Measurements from ENCODE around the gene CCDC159. TPM values are rescaled to one million over a fixed set of nuclear protein-coding genes. Genes with fewer than 3 reads are reported as not detected.
"Not testable (repeated sequence)": the region's sequence is repeated elsewhere in the genome, so short reads cannot be mapped to it uniquely, and the experiment has no call there.

CCDC159 gene
- total and polyA plus RNA-seq, 5 donors from 2014 or later: 18.7 to 66.5 (median 22.3) TPM

GRCh38 chr19:11379269-11379845, 33.0 kb downstream of the CCDC159 start:
- peak overlapping the region in 2 of 3 donors; percentile 36 to 99 for H3K27ac Mint-ChIP-seq
- H3K4me1 Mint-ChIP-seq: peaks cover 5 to 50% (median 26%) of the 10 kb centered on the region in 4 donors
- H3K36me3 ChIP-seq (ENCODE audit: control insufficient read depth, insufficient read depth, low read length); H3K36me3 Mint-ChIP-seq; ATAC-seq (ENCODE audit: low read depth in 2 of 2); H3K9me3 ChIP-seq (ENCODE audit: control insufficient read depth in 2 of 2, low read length in 2 of 2); H3K9me3 Mint-ChIP-seq; H3K27me3 ChIP-seq (ENCODE audit: control insufficient read depth, insufficient read depth, low read length); H3K4me3 ChIP-seq (ENCODE audit: low read depth, low read length); DNase-seq; H3K27ac ChIP-seq (ENCODE audit: insufficient read depth, low read length, poor library complexity, severe bottlenecking): not testable (repeated sequence)
- peaks cover 68% of the 10 kb centered on the region for H3K4me1 ChIP-seq (ENCODE audit: control insufficient read depth, insufficient read depth, low read length, poor library complexity, severe bottlenecking)
- H3K27me3 Mint-ChIP-seq: peaks cover 12% of the 10 kb centered on the region
- peak overlapping the region in 2 of 4 donors; percentile 15 to 84 for H3K4me3 Mint-ChIP-seq

- H3K27ac ChIP-seq (ENCODE audit: insufficient read depth, low read length, poor library complexity, severe bottlenecking): peak overlapping the region; percentile 95
- H3K36me3 ChIP-seq (ENCODE audit: control insufficient read depth, insufficient read depth, low read length): peaks cover 5% of the 10 kb centered on the region
- peaks cover 18% of the 10 kb centered on the region for H3K27me3 Mint-ChIP-seq
- H3K27me3 ChIP-seq (ENCODE audit: control insufficient read depth, insufficient read depth, low read length): no peaks in the 10 kb centered on the region
- no peak for ATAC-seq (ENCODE audit: low read depth in 2 of 2)
- peaks cover 5 to 54% (median 27%) of the 10 kb centered on the region in 4 donors for H3K4me1 Mint-ChIP-seq
- peak overlapping the region; percentile 84 to 98 (median 94) for H3K4me3 Mint-ChIP-seq
- peak overlapping the region; percentile 88 for H3K4me3 ChIP-seq (ENCODE audit: low read depth, low read length)
- no peak for DNase-seq
- H3K27ac Mint-ChIP-seq: peak overlapping the region; percentile 99 to 100 (median 99)
- peaks cover 68% of the 10 kb centered on the region for H3K4me1 ChIP-seq (ENCODE audit: control insufficient read depth, insufficient read depth, low read length, poor library complexity, severe bottlenecking)
- H3K36me3 Mint-ChIP-seq: peaks cover 6% of the 10 kb centered on the region
- H3K9me3 Mint-ChIP-seq: no peaks in the 10 kb centered on the region
- H3K9me3 ChIP-seq (ENCODE audit: control insufficient read depth in 2 of 2, low read length in 2 of 2): no peaks in the 10 kb centered on the region
Observed at GRCh38 chr19:11379857-11380350, 33.6 kb downstream of the CCDC159 start.

DNA sequence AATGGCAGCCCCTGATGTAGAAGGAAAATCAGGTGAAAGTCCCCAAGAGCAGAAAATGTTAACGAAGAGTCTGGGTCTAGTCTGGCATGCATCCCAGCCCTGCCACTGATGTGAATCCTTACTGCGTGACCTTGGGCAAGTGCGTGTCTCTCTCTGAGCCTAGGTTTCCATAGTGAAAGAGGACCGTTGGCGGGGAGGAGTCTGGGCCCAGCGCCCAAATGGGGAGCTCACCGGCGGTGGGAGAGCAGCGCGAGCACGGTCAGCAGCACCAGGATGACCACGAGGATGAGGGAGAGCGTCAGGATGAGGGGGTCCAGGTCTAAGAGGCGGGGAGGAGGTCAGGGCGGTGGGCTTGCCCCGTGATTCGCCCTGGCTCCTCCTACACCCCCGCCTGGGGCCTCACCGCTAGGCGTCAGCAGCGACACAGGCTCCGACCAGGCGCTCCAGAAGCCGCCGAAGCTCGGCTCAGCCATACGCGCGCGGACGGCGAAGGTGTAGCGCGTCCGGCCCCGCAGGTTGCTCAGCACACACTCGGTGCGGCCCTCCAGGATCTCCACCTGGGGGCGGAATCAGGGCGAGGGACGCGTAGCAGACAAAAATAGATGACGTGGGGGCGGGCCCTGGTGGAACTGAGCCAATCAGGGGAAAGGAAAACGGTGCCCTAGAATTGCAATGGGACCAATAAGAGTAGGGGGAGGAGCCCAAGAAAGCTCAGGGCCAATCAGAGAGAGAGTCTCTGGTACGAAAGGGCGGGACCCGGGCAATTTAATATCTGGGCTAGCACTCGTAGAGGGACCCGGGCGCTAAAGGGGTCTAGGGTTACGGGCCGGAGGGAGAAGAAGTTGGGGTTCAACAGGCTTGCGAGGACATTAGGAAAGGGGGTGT, 34.6 kb downstream of the CCDC159 start:
- H3K4me3 Mint-ChIP-seq: peak overlapping the region; percentile 84 to 98 (median 94)
- peaks cover 6% of the 10 kb centered on the region for H3K36me3 Mint-ChIP-seq
- Histone ChIP-seq H3K4me1 (ENCODE audit: control insufficient read depth, insufficient read depth, low read length, poor library complexity, severe bottlenecking) (peaks cover 59% of the 10 kb centered on the region), H3K27me3 (ENCODE audit: control insufficient read depth, insufficient read depth, low read length) (no peaks in the 10 kb centered on the region), H3K4me3 (ENCODE audit: low read depth, low read length) (peak overlapping the region; percentile 88), H3K9me3 (ENCODE audit: control insufficient read depth in 2 of 2, low read length in 2 of 2) (no peaks in the 10 kb centered on the region), H3K27ac (ENCODE audit: insufficient read depth, low read length, poor library complexity, severe bottlenecking) (peak overlapping the region; percentile 95), H3K36me3 (ENCODE audit: control insufficient read depth, insufficient read depth, low read length) (peaks cover 5% of the 10 kb centered on the region)
- peak overlapping the region; percentile 99 to 100 (median 99) for H3K27ac Mint-ChIP-seq
- H3K4me1 Mint-ChIP-seq: peaks cover 5 to 54% (median 26%) of the 10 kb centered on the region in 4 donors
- H3K27me3 Mint-ChIP-seq: peaks cover 19% of the 10 kb centered on the region
- no peaks in the 10 kb centered on the region for H3K9me3 Mint-ChIP-seq
- DNase-seq: peak; percentile 95 to 99 (median 99)
- peak; percentile 87 to 90 for ATAC-seq (ENCODE audit: low read depth in 2 of 2)

DNA sequence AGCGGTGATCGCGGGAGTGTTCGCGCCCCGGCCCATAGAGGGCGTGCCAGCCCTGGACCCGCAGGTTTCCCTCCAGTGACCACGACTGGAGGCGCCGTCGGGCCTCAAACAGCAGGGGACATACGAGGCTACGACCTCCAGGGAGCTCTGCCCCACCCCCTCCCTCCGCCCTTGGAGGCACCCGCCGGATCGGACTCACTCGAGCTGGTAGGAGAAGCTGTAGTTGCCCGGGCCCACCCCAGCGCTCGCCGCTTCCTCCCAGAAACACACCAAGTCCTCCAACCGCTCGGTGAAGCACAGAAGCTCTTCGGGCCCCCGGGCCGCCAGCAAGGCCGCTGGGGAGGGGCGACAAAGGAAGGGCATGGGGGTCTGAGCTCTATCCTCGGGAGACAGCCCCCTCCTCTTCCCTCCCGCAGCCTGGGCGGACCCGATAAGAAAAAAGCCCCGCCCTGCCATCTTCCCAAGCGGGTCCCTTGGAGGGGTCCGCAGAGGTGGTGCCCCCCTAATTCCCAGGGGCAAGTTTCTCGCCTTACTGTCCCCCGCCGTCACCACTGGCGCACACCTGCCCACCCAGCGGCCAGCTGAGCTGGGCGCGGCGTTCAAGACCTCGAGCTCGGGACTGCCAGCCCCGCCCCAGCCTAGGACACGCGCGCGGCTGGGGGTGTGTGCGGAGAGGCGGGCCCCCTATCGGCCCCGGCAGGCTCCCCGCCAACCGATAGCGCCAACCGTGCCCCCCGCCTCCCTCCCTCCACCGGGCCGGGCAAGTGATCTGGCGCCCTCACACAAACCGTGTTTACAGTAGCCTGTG, 36.8 kb downstream of the CCDC159 start:
- Mint-ChIP-seq H3K27me3 (peaks cover 19% of the 10 kb centered on the region), H3K9me3 (no peaks in the 10 kb centered on the region), H3K27ac (peak overlapping the region in 1 of 3 donors; percentile 99), H3K36me3 (no peaks in the 10 kb centered on the region), H3K4me1 (peaks cover 5 to 49% (median 23%) of the 10 kb centered on the region in 4 donors), H3K4me3 (peak overlapping the region; percentile 68 to 75 (median 71))
- Histone ChIP-seq H3K27me3 (ENCODE audit: control insufficient read depth, insufficient read depth, low read length) (no peaks in the 10 kb centered on the region), H3K4me3 (ENCODE audit: low read depth, low read length) (no peak overlapping the region), H3K9me3 (ENCODE audit: control insufficient read depth in 2 of 2, low read length in 2 of 2) (no peaks in the 10 kb centered on the region), H3K4me1 (ENCODE audit: control insufficient read depth, insufficient read depth, low read length, poor library complexity, severe bottlenecking) (peaks cover 43% of the 10 kb centered on the region), H3K27ac (ENCODE audit: insufficient read depth, low read length, poor library complexity, severe bottlenecking) (no peak overlapping the region), H3K36me3 (ENCODE audit: control insufficient read depth, insufficient read depth, low read length) (peaks cover under 1% of the 10 kb centered on the region)
- DNase-seq (peak; percentile 23 to 52 (median 31)), ATAC-seq (ENCODE audit: low read depth in 2 of 2) (no peak)

- peak overlapping the region in 1 of 4 donors; percentile 57 for H3K4me3 Mint-ChIP-seq
Observed at GRCh38 chr19:11383706-11384048, 37.4 kb downstream of the CCDC159 start.

GRCh38 chr19:11384778-11385129, 38.4 kb downstream of the CCDC159 start:
- peaks cover 38% of the 10 kb centered on the region for H3K4me1 ChIP-seq (ENCODE audit: control insufficient read depth, insufficient read depth, low read length, poor library complexity, severe bottlenecking)

More at GRCh38 chr19:11383706-11384048, 37.4 kb downstream of the CCDC159 start:
- H3K36me3 ChIP-seq (ENCODE audit: control insufficient read depth, insufficient read depth, low read length): no peaks in the 10 kb centered on the region
- DNase-seq (no peak), ATAC-seq (ENCODE audit: low read depth in 2 of 2) (no peak)
- no peak overlapping the region for H3K4me3 ChIP-seq (ENCODE audit: low read depth, low read length)
- Mint-ChIP-seq H3K9me3 (no peaks in the 10 kb centered on the region), H3K27me3 (peaks cover 19% of the 10 kb centered on the region), H3K36me3 (no peaks in the 10 kb centered on the region), H3K4me1 (peaks cover 5 to 47% (median 22%) of the 10 kb centered on the region in 4 donors), H3K27ac (no peak overlapping the region)
- H3K27ac ChIP-seq (ENCODE audit: insufficient read depth, low read length, poor library complexity, severe bottlenecking): no peak overlapping the region
- H3K27me3 ChIP-seq (ENCODE audit: control insufficient read depth, insufficient read depth, low read length): no peaks in the 10 kb centered on the region
- H3K4me1 ChIP-seq (ENCODE audit: control insufficient read depth, insufficient read depth, low read length, poor library complexity, severe bottlenecking): peaks cover 38% of the 10 kb centered on the region
- no peaks in the 10 kb centered on the region for H3K9me3 ChIP-seq (ENCODE audit: control insufficient read depth in 2 of 2, low read length in 2 of 2)

More at GRCh38 chr19:11384778-11385129, 38.4 kb downstream of the CCDC159 start:
- Mint-ChIP-seq H3K9me3 (no peaks in the 10 kb centered on the region), H3K27me3 (peaks cover 19% of the 10 kb centered on the region), H3K4me3 (peak overlapping the region; percentile 45 to 71 (median 62)), H3K27ac (peak overlapping the region in 1 of 3 donors; percentile 38), H3K36me3 (no peaks in the 10 kb centered on the region), H3K4me1 (peaks cover 5 to 40% (median 21%) of the 10 kb centered on the region in 4 donors)
- Histone ChIP-seq H3K27ac (ENCODE audit: insufficient read depth, low read length, poor library complexity, severe bottlenecking) (no peak overlapping the region), H3K27me3 (ENCODE audit: control insufficient read depth, insufficient read depth, low read length) (no peaks in the 10 kb centered on the region), H3K36me3 (ENCODE audit: control insufficient read depth, insufficient read depth, low read length) (no peaks in the 10 kb centered on the region), H3K4me3 (ENCODE audit: low read depth, low read length) (no peak overlapping the region), H3K9me3 (ENCODE audit: control insufficient read depth in 2 of 2, low read length in 2 of 2) (no peaks in the 10 kb centered on the region)
- ATAC-seq (ENCODE audit: low read depth in 2 of 2) (no peak), DNase-seq (no peak)

Data from CD4-positive, CD25-positive, alpha-beta regulatory T cell (primary cell).